ENCODE measurements around the gene PRTN3. TPM values are rescaled to one million over a fixed set of nuclear protein-coding genes. Genes with fewer than 3 reads are reported as not detected.

PRTN3 gene
- total and polyA plus RNA-seq, 2 of the 4 experiments (the other 2 are of a cell fraction) = not detected

DNA sequence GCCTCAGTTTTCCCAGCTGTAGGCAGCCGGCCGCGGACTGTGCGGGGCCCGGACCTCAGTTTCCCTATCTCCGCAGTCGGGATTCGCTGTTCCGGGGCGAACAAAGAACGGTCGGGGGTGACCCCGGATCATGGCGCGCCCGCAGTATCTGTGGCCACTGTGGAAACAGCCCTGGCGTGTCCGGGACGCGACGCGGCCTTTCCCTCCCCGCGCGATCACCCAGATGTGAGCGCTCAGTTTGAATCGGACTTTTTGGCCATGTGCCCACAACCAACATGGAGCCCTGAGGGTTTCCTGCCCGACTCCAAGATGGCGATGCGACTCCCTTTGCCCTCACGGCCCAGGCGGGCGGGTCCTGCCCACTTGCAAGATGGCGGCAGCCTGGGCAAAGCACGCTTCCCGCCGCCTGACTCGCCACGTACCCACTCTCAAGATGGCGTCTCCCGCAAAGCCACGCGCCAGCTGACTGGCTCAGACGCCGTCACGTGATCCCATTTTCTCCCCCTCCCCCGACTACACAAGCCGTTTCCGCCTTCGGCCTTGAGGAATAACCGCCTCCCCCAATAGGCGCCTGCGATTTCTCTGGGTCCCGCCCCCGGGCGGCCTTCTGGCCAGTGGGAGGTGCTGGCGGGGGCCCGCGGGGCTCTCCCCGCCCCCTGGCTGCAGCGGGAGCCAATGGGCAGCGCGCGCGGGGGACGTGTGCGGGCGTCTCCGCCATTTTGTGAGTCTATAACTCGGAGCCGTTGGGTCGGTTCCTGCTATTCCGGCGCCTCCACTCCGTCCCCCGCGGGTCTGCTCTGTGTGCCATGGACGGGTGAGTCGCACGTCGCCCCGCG lies 43.9 kb upstream of the PRTN3 start, which contains the start of gene PTBP1:
Gene PTBP1 (plus strand): TSS at position 761 of the 836 bp plus-strand sequence. CDS start 46 bp downstream, at position 807.
- Histone ChIP-seq H2AK5ac (ENCODE audit: low read depth, low read length) (peak within 1 kb of the TSS; percentile 86), H3K9ac (ENCODE audit: low read depth, low read length) (peak within 1 kb of the TSS; percentile 98), H3K27ac (ENCODE audit: insufficient read depth, low read length) (peak within 1 kb of the TSS; percentile 93), H2BK15ac (ENCODE audit: low read depth, low read length) (no peak within 1 kb of the TSS), H3K56ac (ENCODE audit: extremely low read depth, insufficient read depth, low read length) (peak within 1 kb of the TSS; percentile 90), H2BK20ac (ENCODE audit: low read depth, low read length) (no peak within 1 kb of the TSS), H3K9me3 (ENCODE audit: control insufficient read depth, insufficient read depth, low read length) (no peaks in the 10 kb centered on the region), H4K91ac (ENCODE audit: insufficient read depth, low read depth, low read length) (peak within 1 kb of the TSS; percentile 74), H3K4me1 (ENCODE audit: control insufficient read depth, insufficient read depth, low read length) (peaks cover 24% of the 10 kb centered on the region), H3K9me1 (ENCODE audit: insufficient read depth, low read length) (peaks cover 9% of the 10 kb centered on the region; the same call in 1 of the 2 replicates), H4K8ac (ENCODE audit: low read depth in 2 of 2, low read length in 2 of 2) (peak within 1 kb of the TSS; percentile 13 to 98), H4K20me1 (ENCODE audit: insufficient read depth, low read length) (peaks cover 41% of the 10 kb centered on the region), H3K36me3 (ENCODE audit: control insufficient read depth, insufficient read depth, low read length) (peaks cover 27% of the 10 kb centered on the region), H3K14ac (replicated peaks; ENCODE audit: low read depth, low read length) (peak within 1 kb of the TSS; percentile 90), H3K79me1 (ENCODE audit: low read depth in 1 of 2, low read length in 2 of 2) (peaks cover 0 to 6% of the 10 kb centered on the region in 2 experiments; a peak in 1 of 4 replicates), H3K18ac (ENCODE audit: low read depth, low read length) (peak within 1 kb of the TSS; percentile 43; the same call in 1 of the 2 replicates), H2AFZ (replicated peaks; ENCODE audit: low read length, poor library complexity) (peak within 1 kb of the TSS; percentile 99), H4K5ac (ENCODE audit: low read depth, low read length) (peak within 1 kb of the TSS; percentile 83), H2BK120ac (ENCODE audit: low read depth, low read length) (peak within 1 kb of the TSS; percentile 64; the same call in 1 of the 2 replicates), H3K4me3 (ENCODE audit: insufficient read depth, low read depth, low read length) (peak within 1 kb of the TSS; percentile 94), H3K27me3 (ENCODE audit: control insufficient read depth, insufficient read depth, low read length) (no peaks in the 10 kb centered on the region), H2AK9ac (replicated peaks; ENCODE audit: low read depth, low read length, poor library complexity) (peak within 1 kb of the TSS; percentile 92), H3K23ac (ENCODE audit: low read depth, low read length) (peak within 1 kb of the TSS; percentile 70; the same call in 1 of the 2 replicates), H3K4ac (ENCODE audit: low read depth, low read length) (peak within 1 kb of the TSS; percentile 91), H3K4me2 (ENCODE audit: low read depth, low read length) (peak within 1 kb of the TSS; percentile 96), H2BK5ac (ENCODE audit: low read depth, low read length, poor library complexity, severe bottlenecking) (peak within 1 kb of the TSS; percentile 89)
- intact Hi-C loops (cut with micrococcal nuclease) = loop anchor here (2.0 kb wide), 1 partner anchor 14 kb away; no protein-coding TSS in a partner anchor
- 1% methylated on average over 38 of the region's 83 CpGs; no CpG with 5 or more reads in 1 of the 2 experiments for WGBS, 2 experiments (ENCODE audit: extremely low coverage in 2 of 2, insufficient read length in 1 of 2)
- no TSS peak for BruUV-seq (replicated peaks)
- ChIA-PET POLR2A (ENCODE audit: unreplicated experiment) (no interaction called here), CTCF (no interaction called here)
- in situ Hi-C loops (cut with MboI; ENCODE audit: low sequenced_read_pairs) = no loop called here
- dilution Hi-C loops (cut with HindIII; ENCODE audit: low sequenced_read_pairs, unreplicated experiment) = no loop called here
- ATAC-seq (ENCODE audit: low read depth) = peak; percentile 90
- DNase-seq = peak; percentile 100
- no peak for TF ChIP-seq CHD1 (IDR thresholded peaks at IDR 0.05; ENCODE audit: low read depth, low read length)
- TF ChIP-seq, protein P1, sequence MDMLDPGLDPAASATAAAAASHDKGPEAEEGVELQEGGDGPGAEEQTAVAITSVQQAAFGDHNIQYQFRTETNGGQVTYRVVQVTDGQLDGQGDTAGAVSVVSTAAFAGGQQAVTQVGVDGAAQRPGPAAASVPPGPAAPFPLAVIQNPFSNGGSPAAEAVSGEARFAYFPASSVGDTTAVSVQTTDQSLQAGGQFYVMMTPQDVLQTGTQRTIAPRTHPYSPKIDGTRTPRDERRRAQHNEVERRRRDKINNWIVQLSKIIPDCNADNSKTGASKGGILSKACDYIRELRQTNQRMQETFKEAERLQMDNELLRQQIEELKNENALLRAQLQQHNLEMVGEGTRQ (IDR thresholded peaks at IDR 0.05; ENCODE audit: low read depth, low read length) = peak; percentile 99
- TF ChIP-seq RCOR1 (IDR thresholded peaks at IDR 0.05; ENCODE audit: insufficient replicate concordance, low read length) = no peak
- TF ChIP-seq RAD21 (IDR thresholded peaks at IDR 0.05; ENCODE audit: low read length) = no peak
- no peak for TF ChIP-seq RFX5 (IDR thresholded peaks at IDR 0.05; ENCODE audit: low read depth, low read length)
- peak; percentile 55; the same call in 1 of the 2 replicates for TF ChIP-seq FOS (IDR thresholded peaks at IDR 0.05; ENCODE audit: low read depth, low read length)
- no peak for TF ChIP-seq CEBPB (IDR thresholded peaks at IDR 0.05; ENCODE audit: low read depth, low read length)
- TF ChIP-seq POLR2A (IDR thresholded peaks at IDR 0.05; ENCODE audit: low read depth, low read length) = peak; percentile 97
- TF ChIP-seq MAZ (IDR thresholded peaks at IDR 0.05; ENCODE audit: borderline replicate concordance, low read depth, low read length) = peak; percentile 76
- TF ChIP-seq BHLHE40 (IDR thresholded peaks at IDR 0.05; ENCODE audit: low read depth, low read length) = peak; percentile 67
- TF ChIP-seq, protein P2, sequence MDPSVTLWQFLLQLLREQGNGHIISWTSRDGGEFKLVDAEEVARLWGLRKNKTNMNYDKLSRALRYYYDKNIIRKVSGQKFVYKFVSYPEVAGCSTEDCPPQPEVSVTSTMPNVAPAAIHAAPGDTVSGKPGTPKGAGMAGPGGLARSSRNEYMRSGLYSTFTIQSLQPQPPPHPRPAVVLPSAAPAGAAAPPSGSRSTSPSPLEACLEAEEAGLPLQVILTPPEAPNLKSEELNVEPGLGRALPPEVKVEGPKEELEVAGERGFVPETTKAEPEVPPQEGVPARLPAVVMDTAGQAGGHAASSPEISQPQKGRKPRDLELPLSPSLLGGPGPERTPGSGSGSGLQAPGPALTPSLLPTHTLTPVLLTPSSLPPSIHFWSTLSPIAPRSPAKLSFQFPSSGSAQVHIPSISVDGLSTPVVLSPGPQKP (IDR thresholded peaks at IDR 0.05; ENCODE audit: borderline replicate concordance, low read depth, low read length) = no peak
- TF ChIP-seq NFE2L2 (IDR thresholded peaks at IDR 0.05; ENCODE audit: low read depth, low read length) = peak; percentile 14; the same call in 1 of the 2 replicates
- TF ChIP-seq, protein P3, sequence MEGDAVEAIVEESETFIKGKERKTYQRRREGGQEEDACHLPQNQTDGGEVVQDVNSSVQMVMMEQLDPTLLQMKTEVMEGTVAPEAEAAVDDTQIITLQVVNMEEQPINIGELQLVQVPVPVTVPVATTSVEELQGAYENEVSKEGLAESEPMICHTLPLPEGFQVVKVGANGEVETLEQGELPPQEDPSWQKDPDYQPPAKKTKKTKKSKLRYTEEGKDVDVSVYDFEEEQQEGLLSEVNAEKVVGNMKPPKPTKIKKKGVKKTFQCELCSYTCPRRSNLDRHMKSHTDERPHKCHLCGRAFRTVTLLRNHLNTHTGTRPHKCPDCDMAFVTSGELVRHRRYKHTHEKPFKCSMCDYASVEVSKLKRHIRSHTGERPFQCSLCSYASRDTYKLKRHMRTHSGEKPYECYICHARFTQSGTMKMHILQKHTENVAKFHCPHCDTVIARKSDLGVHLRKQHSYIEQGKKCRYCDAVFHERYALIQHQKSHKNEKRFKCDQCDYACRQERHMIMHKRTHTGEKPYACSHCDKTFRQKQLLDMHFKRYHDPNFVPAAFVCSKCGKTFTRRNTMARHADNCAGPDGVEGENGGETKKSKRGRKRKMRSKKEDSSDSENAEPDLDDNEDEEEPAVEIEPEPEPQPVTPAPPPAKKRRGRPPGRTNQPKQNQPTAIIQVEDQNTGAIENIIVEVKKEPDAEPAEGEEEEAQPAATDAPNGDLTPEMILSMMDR (conservative IDR thresholded peaks at IDR 0.05; ENCODE audit: low read depth, low read length) = no peak
- TF ChIP-seq SMC3 (IDR thresholded peaks at IDR 0.05; ENCODE audit: low read depth, low read length) = peak; percentile 12; the same call in 1 of the 2 replicates
